Stomach (tissue), 9 donors: Measurements from ENCODE around the gene DOCK4. TPM values are rescaled to one million over a fixed set of nuclear protein-coding genes. Genes with fewer than 3 reads are reported as not detected.
A peak's percentile ranks its signal among the peaks of the same experiment; 100 is the strongest.

Source experiments
- DNase-seq, 2 donors: peaks; one replicate each; pipeline versions ENCODE4 v3.0.0 to v3.0.0-alpha.2; 2013 to 2019
- H3K27ac ChIP-seq, 5 donors: fragments of 200-600 bp in 4 of 5; sonication (generic) in 4 of 5; one replicate each; pipeline ENCODE4 v1.5.1; 2013 to 2019; ENCODE audit warnings: mild to moderate bottlenecking in 1 of 5, moderate library complexity in 1 of 5
- H3K27me3 ChIP-seq, 3 donors: fragments of 200-600 bp; sonication (generic); one replicate each; pipeline ENCODE4 v1.5.1; 2017 to 2019; ENCODE audit warnings: mixed run types in 1 of 3
- H3K36me3 ChIP-seq, 4 donors: fragments of 200-600 bp; sonication (generic); 1 replicate in 3 of 4; 2 replicates in 1 of 4; pipeline ENCODE4 v1.5.1; 2016 to 2019
- H3K4me1 ChIP-seq, 4 donors: fragments of 200-600 bp; sonication (generic); one replicate each; pipeline ENCODE4 v1.5.1; 2016 to 2019
- H3K4me3 ChIP-seq, 4 donors: fragments of 200-600 bp; sonication (generic) in 3 of 4; one replicate each; pipeline ENCODE4 v1.5.1; 2016 to 2019; ENCODE audit warnings: mild to moderate bottlenecking in 1 of 4
- H3K9me3 ChIP-seq, 4 donors: fragments of 200-600 bp; sonication (generic); one replicate each; pipeline ENCODE4 v1.5.1; 2016 to 2019
- CTCF ChIP-seq, 7 experiments: fragments of 450-650 bp in 4 of 7; fragments of 200-600 bp in 3 of 7; sonication (generic) in 3 of 7; IDR thresholded peaks; one replicate each; pipeline ENCODE4 v1.5.1; 2016 to 2019; ENCODE audit warnings: antibody characterized with exemption in 7 of 7, control low read depth in 2 of 7, mild to moderate bottlenecking in 1 of 7
- EP300 ChIP-seq: sonication (generic); formaldehyde crosslinking; IDR thresholded peaks from one replicate; pipeline ENCODE4 v1.6.1; 2017; ENCODE audit warnings: antibody characterized with exemption
- POLR2A ChIP-seq, 4 donors: fragments of 450-650 bp; IDR thresholded peaks; one replicate each; pipeline ENCODE4 v1.6.1; 2016; ENCODE audit warnings: antibody characterized with exemption in 4 of 4, control low read depth in 2 of 4, mild to moderate bottlenecking in 1 of 4, moderate library complexity in 1 of 4
- POLR2AphosphoS5 ChIP-seq, 3 donors: sonication (generic); formaldehyde crosslinking; IDR thresholded peaks; one replicate each; pipeline ENCODE4 v1.6.1; 2016; ENCODE audit warnings: antibody characterized with exemption in 3 of 3
- WGBS, 5 donors: extraction: QIAGEN DNeasy Blood & Tissue Kit in 3 of 5; methylation state at CpG; one replicate each; pipeline versions ENCODE4 v1.1.5 to v1.1.7; 2013 to 2018; 5-methylcytosine and 5-hydroxymethylcytosine counted together
- intact Hi-C: fragments of 100-400 bp; cut with DNase I; formaldehyde crosslinking; loops from one replicate; pipeline ENCODE4 v1.15.1; 2023; ENCODE audit warnings: low total_unique reads
- polyA plus RNA-seq, 3 donors: library from polyadenylated mRNA; stranded (reverse); fragments of 200-250 nt; gene quantifications; one replicate each; pipeline ENCODE4 v1.2.3, GENCODE V29; 2013
- total RNA-seq, 5 donors: library from RNA; depleted of rRNA; stranded (reverse); fragments of >200 nt; gene quantifications; one replicate each; pipeline versions ENCODE4 v1.1.0 to v1.2.3, GENCODE V29; 2014 to 2016
- donor health status: healthy with polysubstance abuse.
- donor health status: Bipolar disorder and iron deficiency.
- donor health status: healthy.

The DOCK4 gene
- total and polyA plus RNA-seq, 8 donors = 1.1 to 54.9 (median 16.4) TPM

DNA sequence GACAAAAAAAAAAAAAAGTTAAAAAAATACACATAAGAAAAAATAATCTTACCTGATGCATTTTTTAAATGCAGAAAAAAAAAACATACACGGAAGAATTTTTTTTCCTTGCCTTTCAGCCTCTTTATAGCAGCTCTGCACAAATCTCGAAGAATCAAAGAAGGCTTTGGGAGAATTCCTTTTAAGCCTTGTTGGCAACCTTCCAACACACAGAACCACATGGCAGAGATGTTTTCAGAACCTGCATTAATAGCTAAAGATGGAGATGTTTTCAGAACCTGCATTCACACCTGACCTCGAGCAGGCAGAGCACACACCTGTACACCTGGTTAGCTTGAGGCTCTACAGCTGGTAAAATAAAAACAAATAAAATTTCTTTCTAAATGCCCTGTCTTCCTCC, 65.6 kb downstream of the DOCK4 start:
- H3K27ac ChIP-seq = no peak overlapping the region
- H3K9me3 ChIP-seq = no peaks in the 10 kb centered on the region
- H3K4me1 ChIP-seq = peaks cover 0 to 37% (median 0%) of the 10 kb centered on the region in 4 donors
- no peaks in the 10 kb centered on the region for H3K27me3 ChIP-seq
- intact Hi-C loops = no loop called here
- TF ChIP-seq CTCF (IDR thresholded peaks at IDR 0.05) (no peak), POLR2A (IDR thresholded peaks at IDR 0.05) (no peak), EP300 (no peak), POLR2AphosphoS5 (IDR thresholded peaks at IDR 0.05) (no peak)
- H3K36me3 ChIP-seq = no peaks in the 10 kb centered on the region
- peak in 1 of 2 donors; percentile 31 for DNase-seq
- H3K4me3 ChIP-seq = no peak overlapping the region
- 53 to 57% (median 54%) methylated on average over 3 of the region's 3 CpGs for WGBS, 5 donors

- Histone ChIP-seq H3K27me3 (no peaks in the 10 kb centered on the region), H3K9me3 (no peaks in the 10 kb centered on the region), H3K27ac (no peak overlapping the region), H3K4me3 (no peak overlapping the region), H3K4me1 (peaks cover 0 to 29% (median 0%) of the 10 kb centered on the region in 4 donors), H3K36me3 (no peaks in the 10 kb centered on the region)
- WGBS, 5 donors = 88 to 97% (median 91%) methylated on average over 3 of the region's 3 CpGs
- intact Hi-C loops = no loop called here
- no peak for TF ChIP-seq POLR2AphosphoS5 (IDR thresholded peaks at IDR 0.05)
- TF ChIP-seq EP300 = no peak
- no peak for TF ChIP-seq CTCF (IDR thresholded peaks at IDR 0.05)
- TF ChIP-seq POLR2A (IDR thresholded peaks at IDR 0.05) = no peak
- no peak for DNase-seq
Observed at GRCh38 chr7:112138938-112139337, 67.3 kb downstream of the DOCK4 start.

DNA sequence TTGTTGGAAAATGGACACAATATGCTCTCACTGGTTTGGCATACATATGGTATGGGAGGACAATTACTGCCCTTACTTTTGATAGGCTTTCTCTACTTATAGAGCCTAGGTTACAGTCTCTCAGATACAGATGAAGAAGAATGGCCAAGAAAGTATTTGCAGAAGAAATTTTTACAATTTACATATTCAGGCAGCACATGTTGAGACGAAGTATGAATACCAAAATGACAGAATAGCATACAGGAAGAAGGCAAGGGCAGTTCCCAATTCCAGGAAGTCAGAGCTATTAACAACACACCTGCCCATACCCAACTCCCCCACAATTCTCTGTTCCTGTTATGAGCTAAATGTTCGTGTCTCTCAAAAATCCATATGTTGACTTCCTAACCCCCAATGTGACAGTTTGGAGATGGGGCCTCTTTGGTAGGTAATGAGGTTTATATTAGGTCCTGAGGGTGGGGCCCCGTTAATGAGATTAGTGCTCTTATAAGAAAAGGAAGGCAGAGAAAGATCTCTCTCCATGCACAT, 67.8 kb downstream of the DOCK4 start:
- Histone ChIP-seq H3K27me3 (no peaks in the 10 kb centered on the region), H3K9me3 (no peaks in the 10 kb centered on the region), H3K4me1 (peaks cover 0 to 23% (median 0%) of the 10 kb centered on the region in 4 donors), H3K36me3 (no peaks in the 10 kb centered on the region), H3K27ac (no peak overlapping the region), H3K4me3 (no peak overlapping the region)
- TF ChIP-seq CTCF (IDR thresholded peaks at IDR 0.05) (no peak), EP300 (no peak), POLR2AphosphoS5 (IDR thresholded peaks at IDR 0.05) (no peak), POLR2A (IDR thresholded peaks at IDR 0.05) (no peak)
- WGBS, 5 donors = 83 to 90% (median 85%) methylated on average over 3 of the region's 3 CpGs
- no peak for DNase-seq
- intact Hi-C loops = no loop called here

GRCh38 chr7:112137141-112138101, 68.8 kb downstream of the DOCK4 start:
- intact Hi-C loops = no loop called here
- H3K27me3 ChIP-seq = no peaks in the 10 kb centered on the region
- H3K4me1 ChIP-seq = peaks cover 0 to 15% (median under 1%) of the 10 kb centered on the region in 4 donors
- H3K9me3 ChIP-seq = no peaks in the 10 kb centered on the region
- H3K4me3 ChIP-seq = no peak overlapping the region
- H3K36me3 ChIP-seq = no peaks in the 10 kb centered on the region
- no peak overlapping the region for H3K27ac ChIP-seq
- TF ChIP-seq POLR2A (IDR thresholded peaks at IDR 0.05) (no peak), CTCF (IDR thresholded peaks at IDR 0.05) (no peak), EP300 (no peak), POLR2AphosphoS5 (IDR thresholded peaks at IDR 0.05) (no peak)
- no peak for DNase-seq
- whole genome bisulfite sequencing, 5 donors = 84 to 95% (median 89%) methylated on average over 3 of the region's 3 CpGs
